ENCODE data around the gene APEX2. TPM values are rescaled to one million over a fixed set of nuclear protein-coding genes. Genes with fewer than 3 reads are reported as not detected.

APEX2 gene
- 19.8 and 23.3 TPM in 2 replicates for total RNA-seq (2014; rRNA removed; shearing (Covaris generic))

GRCh38 chrX:54999717-55000598, at the start of gene APEX2:
Gene APEX2 (plus strand): TSS chrX:55000363. CDS start chrX:55000423, 60 bp downstream.

GRCh38 chrX:54994099-54994498, 6.1 kb upstream of the APEX2 start, which contains the start of gene PFKFB1:
Gene PFKFB1 (minus strand): TSS chrX:54994188. CDS start chrX:54994007, 181 bp downstream.

GRCh38 chrX:55030271-55031205, 30.4 kb downstream of the APEX2 start, which contains the start of gene ALAS2:
Gene ALAS2 (minus strand): TSS chrX:55030977. CDS start chrX:55026000, 4,977 bp downstream.

Other genes with a start within 250 kb of the APEX2 start
- gene ITIH6, start 202.1 kb upstream of the APEX2 start, total RNA-seq (2014; rRNA removed; shearing (Covaris generic)): 1.7 and 2.8 TPM in 2 replicates
- 85.0 and 96.1 TPM in 2 replicates for gene MAGED2, start 192.6 kb upstream of the APEX2 start, total RNA-seq (2014; rRNA removed; shearing (Covaris generic))
- gene TRO, start 79.5 kb upstream of the APEX2 start, total RNA-seq (2014; rRNA removed; shearing (Covaris generic)): 2.0 and 3.3 TPM in 2 replicates
- gene PFKFB1, start 6.2 kb upstream of the APEX2 start, total RNA-seq (2014; rRNA removed; shearing (Covaris generic)): 0.15 and 0.19 TPM in 2 replicates
- not detected in 2 replicates for gene ALAS2, start 30.6 kb downstream of the APEX2 start, total RNA-seq (2014; rRNA removed; shearing (Covaris generic))
- 0.45 TPM in 1 of 2 replicates, not detected in the other for gene PAGE2B, start 74.7 kb downstream of the APEX2 start, total RNA-seq (2014; rRNA removed; shearing (Covaris generic))
- gene PAGE2, start 88.7 kb downstream of the APEX2 start, total RNA-seq (2014; rRNA removed; shearing (Covaris generic)): 116 and 139 TPM in 2 replicates
- 464 and 568 TPM in 2 replicates for gene PAGE5, start 220.0 kb downstream of the APEX2 start, total RNA-seq (2014; rRNA removed; shearing (Covaris generic))

All from A375 (cell line).